Kidney epithelial cell (primary cell): Measurements from ENCODE around the gene RNF182. TPM values are rescaled to one million over a fixed set of nuclear protein-coding genes. Genes with fewer than 3 reads are reported as not detected.
A peak's percentile ranks its signal among the peaks of the same experiment; 100 is the strongest.

ENCODE experiments used
- DNase-seq: peaks from one replicate; pipeline ENCODE4 v3.0.0-alpha.2; 2010; ENCODE audit warnings: low read depth
- H3K27me3 ChIP-seq: 2 replicates; pipeline ENCODE4 v1.6.0; 2011; ENCODE audit warnings: low read length; ENCODE audit not compliant: control insufficient read depth, insufficient read depth
- H3K36me3 ChIP-seq: 2 replicates; pipeline ENCODE4 v1.5.1; 2011; ENCODE audit warnings: low read length; ENCODE audit not compliant: control insufficient read depth, insufficient read depth
- H3K4me3 ChIP-seq: 2 replicates; pipeline ENCODE4 v1.5.1; 2011; ENCODE audit warnings: low read depth, mild to moderate bottlenecking, control low read depth, low read length
- total RNA-seq: library from RNA; depleted of rRNA; stranded (reverse); fragments of >200 nt; gene quantifications from 2 replicates; pipeline ENCODE4 v1.2.3, GENCODE V29; 2015
- TF ChIP-seq, protein P1 (sequence below): IDR thresholded peaks from 2 replicates; pipeline ENCODE4 v1.5.1; 2011; ENCODE audit warnings: mild to moderate bottlenecking, moderate library complexity, low read length, control low read depth, inconsistent platforms; ENCODE audit not compliant: insufficient read depth, poor library complexity, severe bottlenecking

Gene RNF182
- total RNA-seq, 1 donor from 2014 or later, result 7.6 TPM

DNA sequence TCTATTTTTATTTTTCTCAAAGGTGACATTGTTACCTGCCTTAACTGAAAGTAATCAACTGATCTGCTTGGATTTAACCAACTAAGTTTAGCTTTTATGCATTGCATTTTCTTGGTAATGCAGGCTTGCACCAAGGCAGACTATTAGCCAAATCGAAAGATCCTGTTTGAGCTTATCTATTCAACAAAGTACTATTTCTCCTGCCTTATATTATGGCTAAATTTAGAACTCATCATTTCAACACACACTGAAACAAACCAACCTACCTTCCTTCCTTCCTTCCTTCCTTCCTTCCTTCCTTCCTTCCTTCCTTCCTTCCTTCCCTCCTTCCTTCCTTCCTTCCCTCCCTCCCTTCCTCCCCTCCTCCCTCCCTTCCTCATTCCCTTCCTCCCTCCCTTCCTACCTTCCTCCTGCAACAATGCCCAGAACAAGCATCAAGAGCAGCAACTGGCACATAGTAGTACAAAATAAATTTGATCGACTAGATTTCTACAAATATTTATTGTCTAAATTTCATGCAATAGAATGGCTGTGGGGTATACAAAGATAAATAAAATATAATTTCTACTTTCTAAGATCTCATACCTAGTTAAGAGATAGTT is 17.0 kb upstream of the RNF182 start:
- TF ChIP-seq, protein P1, sequence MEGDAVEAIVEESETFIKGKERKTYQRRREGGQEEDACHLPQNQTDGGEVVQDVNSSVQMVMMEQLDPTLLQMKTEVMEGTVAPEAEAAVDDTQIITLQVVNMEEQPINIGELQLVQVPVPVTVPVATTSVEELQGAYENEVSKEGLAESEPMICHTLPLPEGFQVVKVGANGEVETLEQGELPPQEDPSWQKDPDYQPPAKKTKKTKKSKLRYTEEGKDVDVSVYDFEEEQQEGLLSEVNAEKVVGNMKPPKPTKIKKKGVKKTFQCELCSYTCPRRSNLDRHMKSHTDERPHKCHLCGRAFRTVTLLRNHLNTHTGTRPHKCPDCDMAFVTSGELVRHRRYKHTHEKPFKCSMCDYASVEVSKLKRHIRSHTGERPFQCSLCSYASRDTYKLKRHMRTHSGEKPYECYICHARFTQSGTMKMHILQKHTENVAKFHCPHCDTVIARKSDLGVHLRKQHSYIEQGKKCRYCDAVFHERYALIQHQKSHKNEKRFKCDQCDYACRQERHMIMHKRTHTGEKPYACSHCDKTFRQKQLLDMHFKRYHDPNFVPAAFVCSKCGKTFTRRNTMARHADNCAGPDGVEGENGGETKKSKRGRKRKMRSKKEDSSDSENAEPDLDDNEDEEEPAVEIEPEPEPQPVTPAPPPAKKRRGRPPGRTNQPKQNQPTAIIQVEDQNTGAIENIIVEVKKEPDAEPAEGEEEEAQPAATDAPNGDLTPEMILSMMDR, result no peak
- H3K36me3 ChIP-seq, result no peaks in the 10 kb centered on the region
- no peak overlapping the region for H3K4me3 ChIP-seq
- DNase-seq, result no peak
- H3K27me3 ChIP-seq, result peaks cover 3% of the 10 kb centered on the region

DNA sequence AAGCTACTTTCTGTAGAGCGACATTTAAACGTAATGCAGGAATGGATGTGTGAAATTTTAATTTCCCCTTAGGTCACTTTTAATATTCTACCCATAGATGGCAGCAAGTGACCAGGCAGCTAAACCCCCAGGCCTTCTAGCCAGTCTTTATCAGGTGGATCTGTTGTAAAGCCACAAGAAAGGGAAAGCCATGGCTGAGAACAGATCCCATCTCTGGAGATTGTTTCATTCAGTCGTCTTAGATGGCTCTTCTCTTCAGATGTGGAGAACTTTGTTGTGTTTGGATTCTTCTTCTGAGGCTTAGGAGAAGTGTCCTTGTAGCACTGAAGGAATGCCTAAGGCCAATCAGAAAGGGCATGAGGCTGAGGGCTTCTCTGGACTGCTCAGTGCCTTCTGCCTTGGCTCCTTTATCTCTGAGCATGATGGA is 15.8 kb upstream of the RNF182 start:
- TF ChIP-seq, protein P1, result peak; percentile 74
- no peak for DNase-seq
- no peaks in the 10 kb centered on the region for H3K27me3 ChIP-seq
- no peaks in the 10 kb centered on the region for H3K36me3 ChIP-seq
- H3K4me3 ChIP-seq, result no peak overlapping the region

DNA sequence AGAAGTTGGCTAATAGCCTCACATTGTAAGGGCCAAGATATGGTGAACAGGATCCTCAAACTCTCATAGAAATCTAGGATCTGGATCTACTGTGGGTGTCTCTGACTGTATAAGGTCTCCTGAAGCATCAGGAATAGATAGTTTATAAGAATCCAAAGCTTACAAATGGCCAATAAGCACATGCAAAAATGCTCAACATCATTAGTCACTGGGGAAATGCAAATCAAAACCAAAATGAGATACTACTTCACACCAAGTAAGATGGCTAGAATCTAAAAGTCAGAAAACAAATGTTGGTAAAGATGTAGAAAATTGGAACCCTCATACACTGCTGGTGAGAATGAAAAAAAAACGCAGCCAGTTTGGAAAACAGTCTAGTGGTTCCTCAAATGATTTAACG is 14.3 kb upstream of the RNF182 start:
- H3K36me3 ChIP-seq, result no peaks in the 10 kb centered on the region
- H3K27me3 ChIP-seq, result no peaks in the 10 kb centered on the region
- TF ChIP-seq, protein P1, result no peak
- H3K4me3 ChIP-seq, result no peak overlapping the region
- no peak for DNase-seq

- no peaks in the 10 kb centered on the region for H3K27me3 ChIP-seq
- no peak overlapping the region for H3K4me3 ChIP-seq
- no peaks in the 10 kb centered on the region for H3K36me3 ChIP-seq
- DNase-seq, result no peak
- TF ChIP-seq, protein P1, result no peak
Observed at GRCh38 chr6:13911337-13911736, 13.4 kb upstream of the RNF182 start.

DNA sequence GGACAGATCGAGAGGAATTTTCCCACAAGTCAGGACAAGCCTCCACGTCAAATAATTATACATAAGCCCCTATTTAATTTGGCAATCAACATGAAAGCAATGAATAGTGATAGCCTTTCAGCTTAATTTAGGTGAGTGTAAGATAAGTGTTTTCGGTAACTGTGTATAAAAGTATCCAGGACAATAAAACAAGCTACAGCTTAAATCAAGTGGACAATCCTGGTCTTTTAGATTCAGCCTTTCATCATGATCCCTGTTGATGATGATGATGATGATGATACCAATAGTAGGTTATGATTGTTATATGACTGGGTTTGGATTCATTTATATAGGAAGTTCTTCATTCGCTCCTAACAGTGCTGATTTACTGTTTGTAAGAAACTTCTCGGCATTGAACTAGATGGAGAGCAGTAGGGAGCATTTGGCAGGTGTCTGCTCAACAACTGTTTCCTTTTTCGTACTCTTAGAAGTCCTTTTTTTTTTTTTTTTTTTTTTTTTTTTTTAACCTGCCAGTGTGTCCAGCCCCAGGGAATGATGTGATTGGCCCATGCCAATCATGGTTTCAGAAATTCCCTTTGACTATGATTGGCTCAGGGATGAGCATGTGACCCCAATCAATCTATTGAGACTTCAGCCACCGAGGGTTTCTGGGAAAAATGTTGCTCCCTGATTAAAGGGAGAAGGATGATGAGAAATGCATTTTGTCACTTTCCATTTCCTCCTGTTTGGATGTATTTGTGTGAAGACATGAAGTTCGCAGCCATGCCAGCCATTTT is 11.3 kb upstream of the RNF182 start:
- Histone ChIP-seq H3K27me3 (no peaks in the 10 kb centered on the region), H3K36me3 (no peaks in the 10 kb centered on the region), H3K4me3 (no peak overlapping the region)
- DNase-seq, result no peak
- TF ChIP-seq, protein P1, result no peak
